ENCODE data around the gene ZNRF2.

The ZNRF2 gene

DNA sequence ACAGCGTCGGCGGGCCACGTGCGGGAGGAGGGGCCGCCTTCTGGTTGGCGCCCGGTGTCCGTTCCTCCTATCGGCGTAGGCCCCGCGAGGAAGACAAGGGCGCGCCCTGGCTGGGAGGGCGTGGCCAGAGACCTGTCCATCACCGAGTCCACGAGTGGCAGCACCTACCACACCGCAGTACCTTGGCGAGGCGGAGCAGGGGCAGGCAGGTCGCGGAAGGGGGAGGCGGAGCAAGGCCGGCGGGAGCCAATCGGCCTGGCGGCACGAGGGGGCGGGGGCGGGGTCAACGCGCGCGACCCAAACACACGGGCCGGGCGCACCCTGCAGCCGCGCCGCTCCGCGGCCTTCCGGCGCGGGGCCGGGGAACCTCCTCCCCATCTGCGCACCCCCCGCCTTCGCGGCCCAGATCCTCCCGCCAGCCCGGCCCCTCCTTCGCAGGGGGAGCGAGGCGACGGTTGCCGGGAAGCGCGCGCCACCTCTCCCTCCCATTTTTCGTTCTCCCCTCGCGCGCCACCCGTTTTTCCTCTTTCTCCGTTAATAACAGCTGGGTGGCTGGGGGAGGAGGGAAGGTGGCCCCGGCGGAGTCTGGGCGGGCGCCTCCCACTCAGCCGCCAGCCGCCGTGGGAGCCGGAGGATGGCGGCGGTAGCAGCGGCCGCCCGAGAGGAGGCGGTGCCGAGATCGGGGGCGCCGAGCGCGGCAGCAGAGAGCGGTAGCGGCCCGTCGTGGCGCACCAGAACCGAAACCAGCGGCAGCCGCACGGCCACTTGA lies at the start of gene ZNRF2:
Gene ZNRF2, plus strand, starts transcription at position 300 of the 769 bp plus-strand sequence. CDS start 761 bp downstream, outside the sequence.
- peak; percentile 98 for DNase-seq

DNA sequence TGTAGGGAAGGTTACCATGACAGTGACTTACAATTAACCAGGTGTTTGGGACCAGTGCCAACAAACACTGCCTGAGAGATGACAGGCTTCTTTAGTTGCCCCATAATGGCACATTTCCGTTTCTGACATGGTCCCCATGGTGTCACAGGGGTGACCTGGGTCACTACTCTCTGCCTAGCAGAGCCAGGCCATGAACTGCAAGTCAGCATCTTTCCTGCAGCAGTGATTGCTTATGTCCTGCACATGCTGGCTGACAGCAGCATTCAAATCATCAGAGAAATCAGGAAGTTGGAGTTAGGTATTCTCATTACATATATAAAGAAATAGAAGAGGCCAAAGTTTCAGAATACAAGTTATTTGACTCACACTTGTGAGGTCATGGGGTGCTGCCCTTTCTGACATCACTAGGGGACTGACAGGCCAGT lies 47.1 kb upstream of the ZNRF2 start:
- DNase-seq = no peak

DNA sequence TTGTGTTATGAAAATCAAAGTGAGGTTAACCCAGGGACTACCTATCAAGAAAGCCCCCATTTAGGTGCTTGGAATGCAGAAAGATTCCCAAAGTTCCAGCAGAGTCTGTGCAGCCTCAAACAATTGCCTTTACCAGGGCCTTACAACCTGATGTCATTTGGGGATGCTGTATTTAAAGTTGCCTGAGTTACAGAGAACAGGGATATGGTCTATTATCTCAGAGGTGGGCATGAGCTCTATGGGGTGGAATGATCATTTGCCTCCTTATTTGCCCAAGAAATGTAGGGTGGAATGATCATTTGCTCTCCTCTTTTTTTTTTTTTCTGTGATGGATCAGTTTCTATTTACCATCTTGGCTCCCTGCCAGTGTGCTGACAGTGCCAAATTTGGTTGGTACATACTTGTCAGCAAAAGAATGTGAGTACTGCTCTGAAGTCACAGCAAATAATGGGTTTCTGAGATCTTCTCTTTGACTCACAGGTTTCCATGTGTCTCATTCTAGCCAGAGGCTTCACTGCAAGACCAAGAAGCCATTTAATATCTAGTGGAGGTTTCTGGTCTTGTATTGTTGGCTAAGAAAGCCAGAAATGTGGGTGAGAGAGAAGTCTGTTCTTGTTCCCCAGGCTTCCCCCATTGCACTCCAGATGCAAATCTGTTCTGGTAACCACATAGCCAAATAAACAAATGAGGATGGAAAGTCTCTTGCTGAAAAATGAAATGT lies 45.5 kb upstream of the ZNRF2 start:
- DNase-seq = peak; percentile 46

DNA sequence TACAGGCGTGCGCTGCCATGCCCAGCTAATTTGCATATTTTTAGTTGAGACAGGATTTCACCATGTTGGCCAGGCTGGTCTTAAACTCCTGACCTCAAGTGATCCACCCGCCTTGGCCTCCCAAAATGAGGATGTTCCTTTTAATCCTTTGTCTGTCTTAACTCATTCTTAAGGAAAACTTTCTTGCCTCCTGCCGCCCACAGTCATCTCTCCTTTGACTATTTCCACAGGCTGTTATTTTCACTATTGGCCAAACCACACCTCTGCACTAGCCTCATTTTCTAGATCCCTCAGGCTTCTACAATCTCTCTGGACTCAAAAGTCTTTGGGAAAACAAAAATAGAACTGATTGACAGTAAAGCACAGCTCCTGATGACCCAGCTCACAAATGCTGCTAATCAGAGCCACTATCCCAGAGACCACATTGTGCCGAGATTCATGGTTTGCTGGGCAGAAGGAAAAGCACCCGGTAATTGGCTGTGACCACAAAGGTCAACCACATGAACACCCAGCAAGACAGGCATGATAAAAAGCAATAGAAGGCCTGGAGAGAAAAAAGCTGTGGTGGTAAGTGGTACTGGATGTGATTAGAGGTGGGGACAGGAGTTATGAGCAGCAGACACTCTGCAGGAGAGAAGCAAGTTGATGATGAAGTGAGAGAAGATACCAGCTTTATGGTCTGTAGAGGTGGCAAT lies 44.1 kb upstream of the ZNRF2 start:
- DNase-seq = peak; percentile 61

DNA sequence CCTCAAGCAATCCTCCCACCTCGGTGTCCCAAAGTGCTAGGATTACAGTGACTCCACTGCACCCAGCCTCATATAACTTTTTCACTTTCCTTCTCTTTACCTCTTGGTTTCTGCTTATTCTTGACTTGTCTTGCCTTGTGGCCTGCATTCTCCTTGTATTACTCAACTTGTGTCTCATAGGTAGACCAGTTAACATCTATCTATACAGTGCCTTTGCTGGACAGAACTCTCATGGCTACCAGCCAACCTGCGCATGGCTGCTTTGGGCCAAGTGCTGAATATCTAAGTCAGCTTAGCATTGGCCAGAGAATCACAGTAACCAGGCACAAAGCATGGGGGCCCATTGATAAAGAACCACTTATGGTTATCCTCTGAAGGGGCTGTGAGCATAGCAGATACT lies 42.6 kb upstream of the ZNRF2 start:
- DNase-seq = no peak

DNA sequence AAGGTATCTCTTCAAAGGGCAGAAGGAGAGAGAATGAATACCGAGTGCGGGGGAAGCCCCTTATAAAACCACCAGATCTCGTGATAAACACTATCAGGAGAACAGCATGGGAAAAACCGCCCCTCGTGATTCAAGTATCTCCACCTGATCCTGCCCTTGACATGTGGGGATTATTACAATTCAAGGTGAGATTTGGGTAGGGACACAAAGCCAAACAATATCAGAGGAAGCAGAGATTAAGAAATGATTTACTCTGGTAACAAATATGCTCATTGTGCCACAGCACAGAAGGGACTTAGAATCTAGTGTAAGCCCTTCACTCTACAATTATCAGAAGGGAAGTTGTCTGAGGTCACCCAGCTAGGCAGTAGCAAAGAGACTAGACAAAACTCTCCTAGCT lies 40.1 kb upstream of the ZNRF2 start:
- DNase-seq = no peak

DNA sequence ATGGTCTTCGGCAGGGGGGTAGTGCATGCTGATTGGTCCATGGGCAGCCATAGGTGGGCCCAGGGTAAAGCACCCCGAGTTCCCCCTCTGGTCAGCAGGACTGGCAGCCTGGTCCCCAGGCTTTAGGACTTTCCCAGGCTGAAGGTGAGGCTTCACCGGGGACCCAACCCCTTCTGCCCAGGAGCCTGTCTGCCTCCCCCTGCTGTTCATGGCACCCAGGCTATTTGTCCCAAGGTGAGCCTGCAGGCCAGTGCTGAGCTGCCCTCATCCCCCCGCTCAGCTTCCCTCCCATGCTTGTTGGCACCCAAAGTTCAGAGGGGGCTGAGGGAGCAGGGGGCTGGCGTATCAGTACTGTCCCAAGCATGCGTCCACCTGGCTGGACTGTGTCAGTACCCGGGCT lies 38.5 kb upstream of the ZNRF2 start:
- no peak for DNase-seq

DNA sequence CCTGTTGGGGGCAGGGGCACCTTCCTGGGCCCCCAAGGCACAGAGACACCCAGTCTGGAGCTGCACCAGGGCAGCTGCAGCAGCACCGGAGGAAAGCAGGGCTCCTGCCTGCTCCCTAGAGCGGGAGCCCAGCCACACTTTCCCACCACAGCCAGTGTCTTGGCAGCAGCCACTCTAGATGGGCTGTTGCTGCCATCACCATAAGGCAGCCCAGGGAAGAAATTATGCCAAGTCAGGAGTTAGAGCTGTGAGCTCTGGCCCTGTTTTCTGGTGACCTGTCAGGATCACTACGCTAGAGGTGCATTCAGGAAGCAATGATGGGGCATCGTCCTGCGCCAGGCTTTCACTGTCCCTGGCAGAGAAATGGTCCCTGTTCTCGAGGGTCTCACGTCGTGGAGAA lies 38.0 kb upstream of the ZNRF2 start:
- no peak for DNase-seq

DNA sequence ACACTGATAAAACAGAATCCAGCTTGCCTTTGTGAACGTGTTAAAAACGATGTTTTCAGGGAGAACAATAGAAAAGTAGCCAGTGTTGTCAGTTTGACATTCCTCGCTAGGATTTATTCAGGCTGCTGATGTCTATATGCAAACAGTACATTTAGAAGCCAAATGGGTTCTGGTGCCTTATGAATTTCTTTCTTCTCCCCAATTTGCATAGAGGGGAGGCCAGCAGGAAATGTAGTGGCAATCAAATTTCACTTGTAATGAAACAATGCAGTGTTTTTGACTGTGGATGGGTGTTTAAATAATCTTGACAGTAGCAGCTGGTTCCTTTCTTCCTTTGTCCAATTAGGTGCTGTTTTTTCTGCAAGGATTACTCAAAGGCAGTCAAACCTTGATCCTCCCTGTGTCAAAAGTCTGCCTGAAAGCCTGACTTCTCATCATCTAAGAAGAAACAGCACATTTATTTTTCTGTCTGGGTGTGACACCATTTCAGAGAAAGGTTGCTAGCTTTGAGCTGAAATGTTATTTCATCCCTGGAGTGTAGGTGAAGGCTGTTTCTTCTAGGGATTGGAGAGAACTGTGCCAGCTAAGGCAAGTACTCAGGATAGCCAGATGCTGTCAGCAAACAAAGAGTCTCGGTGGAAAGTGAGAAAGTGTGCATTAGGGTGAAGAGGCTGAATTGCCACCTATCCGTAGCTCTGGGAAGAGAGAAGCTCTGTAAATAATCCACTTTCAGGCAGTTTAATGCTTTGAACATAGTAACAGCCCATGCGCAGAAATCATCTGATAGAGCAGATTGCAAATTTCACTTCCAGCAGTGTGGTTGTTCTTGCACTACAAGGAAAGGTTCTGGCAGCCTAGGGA lies 36.6 kb upstream of the ZNRF2 start:
- DNase-seq = no peak

DNA sequence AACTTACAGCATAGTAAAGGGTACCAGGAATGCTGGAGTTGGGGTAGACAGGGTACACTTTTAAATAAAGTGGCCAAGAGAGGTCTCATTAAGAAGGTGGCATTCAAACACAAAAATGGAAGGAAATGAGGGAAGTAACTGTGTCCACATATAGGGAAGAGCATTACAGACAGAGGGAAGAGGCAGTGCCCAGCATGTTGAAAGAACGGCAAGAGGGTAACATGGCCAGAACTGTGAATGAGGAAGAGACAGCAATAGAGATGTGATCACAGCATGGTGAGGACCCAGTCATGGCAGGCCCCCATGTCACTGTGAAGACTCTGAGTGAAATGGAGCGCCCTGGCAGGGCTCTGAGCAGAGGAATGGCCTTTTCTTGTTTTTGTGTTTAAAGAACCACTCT lies 35.1 kb upstream of the ZNRF2 start:
- DNase-seq = no peak

DNA sequence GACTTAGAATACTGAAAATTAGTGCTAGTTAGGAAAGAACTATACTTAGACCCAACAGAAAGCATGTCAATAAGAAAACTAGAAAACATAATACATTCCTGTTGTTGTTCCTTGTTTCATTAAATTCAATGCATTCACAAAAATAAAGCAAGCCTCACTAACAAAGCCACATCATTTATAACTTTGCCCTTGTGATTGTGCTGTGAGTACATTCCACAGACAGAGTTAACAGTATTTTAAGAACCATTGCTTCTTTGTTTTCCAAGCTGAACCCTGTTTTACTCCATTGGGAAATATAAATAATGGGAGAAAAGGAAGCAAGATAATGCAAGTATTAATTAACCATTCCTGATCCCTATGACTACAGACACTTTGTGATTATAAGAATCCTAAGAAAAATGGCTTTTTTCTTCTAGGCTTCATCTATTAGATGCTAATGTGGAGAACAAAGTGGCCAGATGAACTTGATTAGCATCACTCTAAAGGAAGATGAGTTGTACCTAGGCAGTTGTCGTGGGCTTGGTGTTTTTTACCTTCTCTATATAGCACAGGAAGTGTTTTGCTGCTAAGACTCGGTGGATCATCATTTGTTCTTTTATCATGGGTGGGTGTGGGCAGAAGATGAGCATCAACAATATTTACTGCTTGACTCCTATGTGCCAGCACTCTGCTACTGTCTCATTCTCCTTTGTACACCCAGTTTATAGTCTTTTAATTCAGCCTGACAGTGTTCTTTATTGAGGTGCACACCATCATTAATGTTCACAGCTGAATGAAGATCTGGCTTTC lies 34.2 kb upstream of the ZNRF2 start:
- DNase-seq = no peak

DNA sequence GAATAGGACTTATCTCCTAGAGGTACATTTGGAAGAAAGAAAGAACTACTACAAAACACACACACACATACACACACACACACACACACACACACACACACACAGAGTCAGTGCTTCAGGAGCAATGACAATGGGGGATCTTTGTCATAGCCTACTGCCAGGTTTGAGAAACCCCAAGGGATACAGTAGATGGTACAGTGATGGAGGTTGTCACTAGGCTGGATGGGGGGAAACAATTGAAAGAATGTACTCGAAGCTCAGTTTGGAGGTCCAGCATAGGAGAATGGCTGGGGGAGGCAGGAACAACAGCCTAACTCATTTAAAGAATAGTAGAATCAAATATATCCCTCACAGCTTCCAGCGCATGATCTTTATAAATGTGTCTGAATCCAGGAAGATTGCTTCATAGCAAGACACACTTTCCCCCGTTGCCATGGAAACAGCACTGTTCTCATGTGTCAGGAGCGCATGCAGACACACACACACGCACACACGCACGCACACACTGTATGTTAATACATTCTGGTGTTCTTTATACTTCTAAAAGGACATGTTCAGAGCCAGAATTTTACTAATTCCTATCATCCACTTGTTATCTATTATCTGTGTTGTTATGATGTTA lies 32.6 kb upstream of the ZNRF2 start:
- no peak for DNase-seq

DNA sequence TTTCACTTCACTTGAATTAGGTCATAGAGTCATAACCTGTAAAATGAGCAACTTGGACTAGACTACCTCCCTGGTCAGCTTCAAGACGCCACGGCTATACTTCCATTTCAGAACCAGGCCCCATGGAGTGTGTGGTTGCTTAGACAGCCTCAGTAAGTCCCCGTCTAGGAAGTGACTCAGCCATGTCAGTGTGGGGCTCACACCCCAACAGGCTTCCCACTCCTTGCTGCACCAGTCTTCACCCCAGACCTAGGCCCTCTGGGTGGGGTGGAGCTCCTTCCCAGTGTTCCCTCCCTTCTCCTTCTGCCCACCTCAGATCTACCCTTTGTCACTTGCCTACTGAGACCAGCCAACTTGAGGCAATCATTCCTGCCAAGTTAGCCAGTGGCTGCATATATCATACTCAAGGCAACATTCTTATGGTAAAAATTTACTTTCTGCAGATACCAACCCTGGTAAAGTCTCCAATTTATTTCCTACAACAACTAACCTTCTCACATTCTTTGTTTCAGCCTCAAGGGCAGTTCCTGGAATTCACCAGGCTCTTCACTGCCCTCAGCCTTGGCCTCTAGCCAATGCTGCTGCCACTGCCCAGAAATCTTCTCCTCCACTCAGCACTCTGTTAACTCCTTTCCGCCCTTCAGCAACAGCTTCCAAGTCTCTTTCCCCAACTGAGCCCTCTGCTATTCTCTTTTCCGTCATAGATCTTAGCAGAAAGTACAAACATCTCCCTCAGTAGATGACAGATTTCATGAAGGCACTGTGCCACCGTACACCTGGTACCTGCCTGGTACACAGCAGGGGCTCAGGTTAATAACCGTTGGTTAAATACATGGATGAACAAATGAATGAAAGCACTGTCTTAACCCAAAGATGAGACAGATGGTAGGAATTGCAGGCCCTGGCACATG lies 31.3 kb upstream of the ZNRF2 start:
- DNase-seq = peak; percentile 43

DNA sequence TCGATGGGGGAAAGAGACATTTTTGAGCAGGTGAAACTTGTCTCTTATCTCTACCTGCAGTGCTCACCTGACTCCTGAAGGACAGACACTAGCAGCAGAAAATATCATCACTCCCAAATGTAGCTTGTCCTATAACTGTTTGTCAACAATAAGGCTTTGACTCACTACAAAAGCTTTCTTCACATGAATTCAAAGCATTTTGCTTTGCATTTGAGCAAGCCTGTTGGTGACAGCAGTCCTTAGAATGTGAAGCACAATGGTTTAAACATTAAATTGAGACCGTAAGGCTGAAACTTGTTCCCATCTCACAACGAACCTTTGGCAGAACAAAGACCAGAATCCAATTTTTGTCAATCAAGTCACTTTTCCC lies 30.6 kb upstream of the ZNRF2 start:
- no peak for DNase-seq

DNA sequence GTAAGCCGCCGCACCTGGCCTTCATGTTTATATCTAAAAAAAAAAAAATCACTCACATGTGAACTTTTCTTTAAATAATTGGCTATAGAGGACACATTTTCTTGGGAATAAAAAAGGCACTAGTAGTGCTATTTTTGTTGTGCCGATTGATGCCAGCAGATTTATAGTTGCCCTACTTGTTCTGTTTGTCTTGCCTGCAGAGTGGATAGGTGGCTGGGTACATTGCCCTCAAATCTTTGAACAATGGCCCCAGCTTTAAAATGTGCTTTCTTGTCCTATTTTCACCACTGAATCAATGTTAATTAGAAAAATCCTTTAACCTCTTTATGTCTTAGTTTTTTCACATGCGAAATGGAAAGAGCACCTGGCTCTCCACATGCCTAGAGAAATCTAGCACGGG lies 30.1 kb upstream of the ZNRF2 start:
- no peak for DNase-seq

DNA sequence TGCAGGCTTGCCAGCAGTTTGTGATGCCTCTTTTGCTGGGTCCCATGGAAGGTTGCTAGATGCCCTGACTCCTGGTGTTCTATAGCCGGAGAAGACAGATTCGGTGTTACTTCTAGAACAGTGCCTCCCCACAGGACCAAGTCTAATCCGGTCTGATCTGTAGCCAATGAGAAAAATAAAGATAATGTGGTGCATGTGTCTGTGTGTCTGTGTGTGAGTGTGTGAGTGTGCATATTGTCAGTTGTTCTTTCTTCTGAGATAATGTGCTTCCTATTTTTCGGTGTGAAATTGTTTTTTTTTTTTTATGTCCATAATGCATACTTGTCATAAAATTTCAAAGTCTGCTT lies 29.7 kb upstream of the ZNRF2 start:
- DNase-seq = no peak

DNA sequence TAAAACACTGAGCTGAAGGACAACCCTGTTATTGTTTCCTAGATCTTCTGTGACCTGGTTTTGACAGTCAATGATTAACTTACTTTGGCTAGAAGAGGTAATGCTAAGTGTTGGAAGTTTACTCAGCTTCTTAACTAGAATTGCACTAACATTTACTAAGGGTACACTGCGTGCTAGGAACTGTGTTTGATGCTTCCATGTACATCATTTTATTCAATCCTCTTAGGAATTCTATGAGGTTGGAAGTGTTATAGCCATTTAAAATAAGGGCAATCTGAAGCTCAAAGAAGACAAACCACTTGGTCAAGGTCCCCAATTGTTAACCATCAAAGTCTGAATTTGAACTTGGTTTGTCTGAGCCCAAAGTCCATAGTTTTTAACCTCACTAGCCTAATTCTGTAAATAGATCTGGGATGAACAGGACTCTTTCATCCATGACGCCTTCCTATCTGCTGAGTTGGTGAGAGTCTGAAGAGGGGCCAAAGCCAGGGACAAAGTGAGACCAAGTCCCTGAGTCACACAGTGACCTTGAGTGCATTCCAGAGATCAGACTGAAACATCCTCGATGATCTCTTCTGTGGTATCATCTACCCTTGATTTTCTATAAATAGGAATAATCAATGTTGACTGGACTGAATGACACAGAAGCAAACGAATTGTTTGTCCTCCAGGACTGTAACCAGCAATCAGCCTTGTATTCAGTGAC lies 29.2 kb upstream of the ZNRF2 start:
- no peak for DNase-seq

DNA sequence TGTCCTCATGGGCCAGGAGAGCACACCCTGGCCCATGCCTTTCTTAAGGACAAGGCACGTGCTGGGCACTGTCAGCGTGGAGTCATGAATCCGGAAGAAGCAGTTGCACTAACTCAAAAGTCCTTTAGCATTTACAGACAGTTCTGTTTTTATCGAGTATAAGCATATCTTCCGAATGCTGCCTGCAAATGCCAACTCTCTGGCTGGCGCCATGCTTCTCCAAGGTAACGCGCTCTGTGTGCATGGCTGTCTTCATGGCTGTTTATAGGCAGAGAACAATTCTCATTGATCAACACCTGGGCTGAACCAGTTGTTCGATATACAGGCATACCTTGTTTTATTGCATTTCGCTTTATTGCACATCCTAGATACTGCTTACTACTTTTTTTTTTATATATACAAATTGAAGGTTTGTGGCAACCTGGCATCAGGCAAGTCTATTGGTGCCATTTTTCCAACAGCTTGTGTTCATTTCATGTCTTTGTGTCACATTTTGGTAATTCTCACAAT lies 28.0 kb upstream of the ZNRF2 start:
- DNase-seq = no peak

DNA sequence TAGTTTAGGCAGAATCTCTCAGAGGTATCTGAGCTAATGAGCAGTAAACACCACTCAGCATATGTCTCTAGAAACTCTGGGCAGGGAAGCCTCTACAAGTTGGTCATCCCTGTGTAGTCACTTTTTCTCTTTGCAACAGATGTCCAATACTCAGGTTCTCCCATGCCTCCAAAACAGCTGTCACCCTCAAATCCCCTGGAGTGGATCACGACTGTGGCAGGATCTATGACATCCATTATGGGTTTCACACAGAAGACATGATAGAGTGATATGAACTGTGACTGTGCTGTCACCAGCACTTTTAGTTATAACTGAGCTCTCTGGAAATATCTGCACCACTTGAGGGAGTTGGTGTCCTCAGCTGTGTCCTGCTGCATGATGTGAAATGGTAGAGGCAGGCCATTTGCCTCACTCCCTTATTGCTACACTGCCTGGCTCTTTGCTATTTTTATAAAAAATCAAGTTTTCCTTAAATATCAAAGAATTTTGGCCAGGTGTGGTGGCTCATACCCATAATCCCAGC lies 24.1 kb upstream of the ZNRF2 start:
- no peak for DNase-seq
